Calu3 (cell line): ENCODE data around the gene ALG5. TPM values are rescaled to one million over a fixed set of nuclear protein-coding genes. Genes with fewer than 3 reads are reported as not detected.

Source experiments
- BruUV-seq: library from RNA; stranded (reverse); fragments of 400-500 nt; replicated peaks from 2 replicates; lab custom pipeline; 2021; lab: Mats Ljungman, UMichigan
- CTCF ChIA-PET: fragments of 300-600 bp; sonication (Branson Sonifier 250); formaldehyde crosslinking; loops from one replicate; lab custom pipeline; 2022; ENCODE audit warnings: antibody characterized with exemption; lab: Charles Lee
- DNase-seq: peaks from one replicate; pipeline ENCODE4 v3.0.0; 2022
- H3K27ac Mint-ChIP-seq: one replicate; pipeline ENCODE4 v1.8.0; 2022; ENCODE audit warnings: mixed read lengths; ENCODE audit not compliant: unreplicated experiment
- H3K27me3 Mint-ChIP-seq: one replicate; pipeline ENCODE4 v1.8.0; 2022; ENCODE audit warnings: mixed read lengths; ENCODE audit not compliant: unreplicated experiment
- H3K36me3 Mint-ChIP-seq: one replicate; pipeline ENCODE4 v1.8.0; 2022; ENCODE audit warnings: mild to moderate bottlenecking, moderate library complexity, mixed read lengths; ENCODE audit not compliant: insufficient read depth, unreplicated experiment
- H3K4me1 Mint-ChIP-seq: one replicate; pipeline ENCODE4 v1.8.0; 2022; ENCODE audit warnings: mild to moderate bottlenecking, low read depth, mixed read lengths; ENCODE audit not compliant: unreplicated experiment
- H3K4me3 Mint-ChIP-seq: one replicate; pipeline ENCODE4 v1.8.0; 2022; ENCODE audit warnings: mild to moderate bottlenecking, low read depth, moderate library complexity, mixed read lengths; ENCODE audit not compliant: unreplicated experiment
- H3K9me3 Mint-ChIP-seq: one replicate; pipeline ENCODE4 v1.8.0; 2022; ENCODE audit warnings: low read depth, mixed read lengths; ENCODE audit not compliant: unreplicated experiment
- intact Hi-C: fragments of 100-400 bp; cut with micrococcal nuclease; formaldehyde crosslinking; loops from one replicate; pipeline ENCODE4 v1.10.0; 2022; ENCODE audit not compliant: unreplicated experiment
- total RNA-seq: library from RNA; stranded (reverse); gene quantifications from 2 replicates; pipeline ENCODE4 v1.2.3, GENCODE V29; 2022
- TF ChIP-seq, protein P1 (sequence below): fragments of 200-600 bp; IDR thresholded peaks from one replicate; pipeline ENCODE4 v1.8.0; 2022; ENCODE audit warnings: antibody characterized with exemption; ENCODE audit not compliant: unreplicated experiment

The ALG5 gene
- total RNA-seq, 1 experiment from 2014 or later, result 35.7 TPM

GRCh38 chr13:37027639-37028038, 28.5 kb upstream of the ALG5 start:
- Mint-ChIP-seq H3K4me3 (no peak overlapping the region), H3K36me3 (peaks cover 17% of the 10 kb centered on the region), H3K9me3 (no peaks in the 10 kb centered on the region), H3K4me1 (no peaks in the 10 kb centered on the region), H3K27me3 (no peaks in the 10 kb centered on the region), H3K27ac (no peak overlapping the region)
- TF ChIP-seq, protein P1, sequence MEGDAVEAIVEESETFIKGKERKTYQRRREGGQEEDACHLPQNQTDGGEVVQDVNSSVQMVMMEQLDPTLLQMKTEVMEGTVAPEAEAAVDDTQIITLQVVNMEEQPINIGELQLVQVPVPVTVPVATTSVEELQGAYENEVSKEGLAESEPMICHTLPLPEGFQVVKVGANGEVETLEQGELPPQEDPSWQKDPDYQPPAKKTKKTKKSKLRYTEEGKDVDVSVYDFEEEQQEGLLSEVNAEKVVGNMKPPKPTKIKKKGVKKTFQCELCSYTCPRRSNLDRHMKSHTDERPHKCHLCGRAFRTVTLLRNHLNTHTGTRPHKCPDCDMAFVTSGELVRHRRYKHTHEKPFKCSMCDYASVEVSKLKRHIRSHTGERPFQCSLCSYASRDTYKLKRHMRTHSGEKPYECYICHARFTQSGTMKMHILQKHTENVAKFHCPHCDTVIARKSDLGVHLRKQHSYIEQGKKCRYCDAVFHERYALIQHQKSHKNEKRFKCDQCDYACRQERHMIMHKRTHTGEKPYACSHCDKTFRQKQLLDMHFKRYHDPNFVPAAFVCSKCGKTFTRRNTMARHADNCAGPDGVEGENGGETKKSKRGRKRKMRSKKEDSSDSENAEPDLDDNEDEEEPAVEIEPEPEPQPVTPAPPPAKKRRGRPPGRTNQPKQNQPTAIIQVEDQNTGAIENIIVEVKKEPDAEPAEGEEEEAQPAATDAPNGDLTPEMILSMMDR, result no peak
- CTCF ChIA-PET, result no interaction called here
- BruUV-seq, result no TSS peak
- intact Hi-C loops, result no loop called here
- no peak for DNase-seq

DNA sequence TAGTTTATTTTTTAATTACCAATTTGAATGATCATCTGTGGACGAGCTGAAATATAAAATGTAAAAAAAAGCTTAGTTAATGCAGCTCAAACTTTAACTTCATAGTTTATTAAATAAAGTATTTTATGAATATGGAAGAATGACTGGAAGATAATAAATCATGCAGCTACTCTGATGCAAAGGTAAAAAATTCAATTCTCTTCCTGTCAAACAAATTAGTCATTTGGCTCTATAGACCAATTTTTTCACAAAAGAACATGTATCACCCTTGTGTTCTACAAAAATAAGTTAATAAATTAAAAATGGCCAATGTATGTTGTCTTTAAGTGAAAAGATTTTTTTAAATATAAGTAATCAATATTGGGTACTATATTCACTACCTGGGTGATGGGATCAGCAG, 27.6 kb upstream of the ALG5 start:
- intact Hi-C loops, result no loop called here
- TF ChIP-seq, protein P1, result no peak
- Mint-ChIP-seq H3K27me3 (no peaks in the 10 kb centered on the region), H3K27ac (no peak overlapping the region), H3K4me1 (no peaks in the 10 kb centered on the region), H3K4me3 (no peak overlapping the region), H3K36me3 (peaks cover 13% of the 10 kb centered on the region), H3K9me3 (no peaks in the 10 kb centered on the region)
- BruUV-seq, result no TSS peak
- CTCF ChIA-PET, result no interaction called here
- DNase-seq, result no peak

- BruUV-seq, result no TSS peak
- H3K27me3 Mint-ChIP-seq, result no peaks in the 10 kb centered on the region
- no peak overlapping the region for H3K27ac Mint-ChIP-seq
- H3K4me3 Mint-ChIP-seq, result no peak overlapping the region
- DNase-seq, result no peak
- intact Hi-C loops, result no loop called here
- CTCF ChIA-PET, result no interaction called here
- no peaks in the 10 kb centered on the region for H3K4me1 Mint-ChIP-seq
- H3K36me3 Mint-ChIP-seq, result peaks cover 12% of the 10 kb centered on the region
- H3K9me3 Mint-ChIP-seq, result no peaks in the 10 kb centered on the region
- TF ChIP-seq, protein P1, result no peak
These were observed 24.7 kb upstream of the ALG5 start for GRCh38 chr13:37023871-37024270.

- Mint-ChIP-seq H3K9me3 (no peaks in the 10 kb centered on the region), H3K4me1 (no peaks in the 10 kb centered on the region), H3K27me3 (no peaks in the 10 kb centered on the region), H3K27ac (no peak overlapping the region), H3K4me3 (no peak overlapping the region), H3K36me3 (peaks cover 38% of the 10 kb centered on the region)
- intact Hi-C loops, result no loop called here
- TF ChIP-seq, protein P1, result no peak
- BruUV-seq, result no TSS peak
- CTCF ChIA-PET, result no interaction called here
- DNase-seq, result no peak
These were observed 15.5 kb upstream of the ALG5 start for GRCh38 chr13:37014609-37015008.
